ENCODE measurements around the gene DLX4.

The DLX4 gene

DNA sequence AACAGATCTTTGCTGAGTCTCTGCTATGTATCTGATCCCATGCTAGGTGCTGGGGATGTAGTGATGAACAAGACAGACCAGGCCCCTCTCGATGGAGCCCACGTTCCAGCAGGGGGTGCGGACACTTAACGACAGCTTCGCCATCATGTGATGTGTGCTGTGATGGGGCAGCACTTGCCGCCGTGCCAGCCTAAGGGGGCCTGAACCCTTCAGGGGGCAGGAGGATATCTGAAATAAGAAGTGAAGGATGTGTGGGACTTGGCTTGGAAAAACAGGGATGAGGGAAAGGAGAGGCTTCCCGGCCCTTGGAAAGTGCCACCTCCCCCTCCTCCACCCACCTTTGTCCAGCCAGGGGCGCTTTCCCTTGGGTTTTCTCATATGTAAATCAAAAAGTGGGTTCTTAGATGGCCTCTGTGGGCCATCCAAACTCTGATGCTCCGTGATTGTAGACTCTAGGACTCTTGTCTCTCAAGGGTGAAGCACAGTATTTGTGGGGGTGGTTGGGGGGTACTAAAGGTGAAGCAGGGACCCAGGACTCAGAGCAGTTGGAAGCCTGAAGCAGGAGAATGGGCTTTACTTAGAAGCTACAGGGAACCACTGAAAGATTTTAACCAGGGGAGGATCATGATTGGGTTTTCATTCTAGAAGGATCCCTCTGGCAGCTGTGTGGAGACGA, 30.0 kb downstream of the DLX4 start:
- no peak for FAIRE-seq
- DNase-seq (ENCODE audit: insufficient read length, low spot score) = no peak

GRCh38 chr17:50003911-50004310, 34.9 kb downstream of the DLX4 start:
- FAIRE-seq (no peak), DNase-seq (ENCODE audit: insufficient read length, low spot score) (no peak)

- DNase-seq (ENCODE audit: insufficient read length, low spot score) (no peak), FAIRE-seq (no peak)
These were observed 40.3 kb downstream of the DLX4 start for GRCh38 chr17:50009282-50009681.

DNA sequence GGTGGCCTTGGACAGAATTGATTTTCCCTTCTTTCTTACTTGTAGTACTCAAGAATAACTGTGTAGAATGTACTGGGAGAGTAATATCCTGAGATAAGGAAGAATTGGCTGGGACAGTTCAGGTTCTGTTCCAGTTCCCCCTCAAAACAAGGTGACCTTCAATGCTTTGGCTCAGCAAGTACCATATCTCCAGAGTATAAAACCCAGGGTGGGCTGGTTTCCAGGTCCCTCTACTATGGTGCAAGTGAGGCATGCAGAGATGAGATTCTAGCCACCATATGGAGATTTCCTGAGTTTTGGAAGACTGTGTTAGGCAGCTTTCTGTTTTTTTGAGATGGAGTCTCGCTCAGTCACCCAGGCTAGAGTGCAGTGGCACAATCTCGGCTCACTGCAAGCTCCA, 44.1 kb downstream of the DLX4 start:
- no peak for DNase-seq (ENCODE audit: insufficient read length, low spot score)
- no peak for FAIRE-seq

DNA sequence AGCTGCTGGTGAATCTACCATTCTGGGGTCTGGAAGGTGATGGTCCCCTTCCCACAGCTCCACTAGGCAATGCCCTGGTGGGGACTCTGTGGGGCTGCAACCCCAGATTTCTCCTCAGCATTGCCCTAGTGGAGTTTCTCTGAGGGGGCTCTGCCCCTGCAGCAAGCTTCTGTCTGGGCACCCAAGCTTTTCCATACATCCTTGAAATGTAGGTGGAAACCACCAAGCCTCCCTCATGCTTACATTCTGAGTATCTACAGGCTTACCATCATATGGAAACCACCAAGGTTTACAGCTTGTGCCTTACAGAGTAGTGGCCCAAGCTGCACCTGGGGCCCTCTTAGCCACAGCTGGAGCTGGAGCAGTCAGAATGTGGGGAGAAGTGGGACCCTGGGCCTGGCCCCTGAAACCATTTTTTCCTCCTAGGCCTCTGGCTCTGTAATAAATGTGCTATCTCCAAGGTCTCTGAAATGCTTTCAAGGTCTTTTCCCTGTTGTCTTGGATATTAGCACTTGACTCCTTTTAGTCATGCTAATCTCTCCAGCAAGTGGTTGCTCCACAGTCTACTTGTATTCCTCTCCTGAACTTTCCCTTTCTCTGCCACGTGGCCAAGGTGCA, 45.6 kb downstream of the DLX4 start:
- FAIRE-seq (no peak), DNase-seq (ENCODE audit: insufficient read length, low spot score) (no peak)

DNA sequence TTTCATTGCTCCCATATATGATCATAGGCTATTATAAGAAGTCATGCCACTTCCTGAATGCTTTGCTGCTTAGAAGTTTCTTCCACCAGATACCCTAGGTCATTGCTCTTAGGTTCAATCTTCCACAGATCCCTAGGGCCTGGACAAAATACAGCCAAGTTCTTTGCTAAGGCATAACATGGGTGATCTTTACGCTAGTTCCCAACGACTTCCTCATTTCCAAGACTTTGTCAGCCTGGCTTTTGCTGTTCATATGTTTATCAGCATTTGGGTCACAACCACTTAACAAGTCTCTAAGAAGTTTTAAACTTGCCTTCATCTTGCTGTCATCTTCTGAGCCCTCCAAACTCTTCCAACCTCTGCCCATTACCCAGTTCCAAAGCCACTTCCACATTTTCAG, 46.2 kb downstream of the DLX4 start:
- no peak for DNase-seq (ENCODE audit: insufficient read length, low spot score)
- no peak for FAIRE-seq

- FAIRE-seq (no peak), DNase-seq (ENCODE audit: insufficient read length, low spot score) (no peak)
These were observed 49.9 kb downstream of the DLX4 start for GRCh38 chr17:50018909-50019308.

- no peak for DNase-seq (ENCODE audit: insufficient read length, low spot score)
- FAIRE-seq = no peak
These were observed 52.0 kb downstream of the DLX4 start for GRCh38 chr17:50020841-50021599.

DNA sequence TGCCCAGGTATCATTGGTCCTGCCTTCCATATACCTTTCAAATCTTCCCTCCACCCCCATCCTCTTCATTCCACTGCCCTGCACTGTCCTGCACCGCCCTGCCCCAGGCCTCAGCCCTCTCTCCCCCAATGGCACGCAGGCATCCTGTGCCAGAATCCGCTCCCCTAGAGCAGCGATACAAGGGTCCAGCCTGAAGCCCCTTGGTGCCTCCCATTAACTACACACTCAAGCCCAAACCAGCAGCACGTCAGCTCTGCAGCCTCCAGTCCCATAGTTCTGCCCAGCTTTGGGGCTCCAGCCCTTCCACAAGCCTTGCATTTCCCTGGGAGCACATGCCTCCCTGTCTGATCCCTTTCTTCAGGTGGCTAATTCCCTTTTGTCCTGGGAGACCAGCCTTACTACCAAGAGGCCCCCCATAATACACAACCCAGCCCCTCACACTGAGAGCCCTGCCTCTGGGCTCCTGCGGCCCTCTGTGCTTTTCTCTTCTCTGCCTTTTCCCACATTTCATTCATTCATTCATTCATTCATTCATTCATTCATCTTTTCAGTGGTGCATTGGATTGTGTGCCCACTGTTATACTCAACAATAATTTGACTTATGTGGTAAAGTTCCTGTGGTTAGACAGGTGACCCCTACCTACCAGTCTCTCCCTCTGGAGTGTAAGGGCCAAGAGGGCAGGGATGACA, 52.8 kb downstream of the DLX4 start:
- DNase-seq (ENCODE audit: insufficient read length, low spot score) (no peak), FAIRE-seq (no peak)

DNA sequence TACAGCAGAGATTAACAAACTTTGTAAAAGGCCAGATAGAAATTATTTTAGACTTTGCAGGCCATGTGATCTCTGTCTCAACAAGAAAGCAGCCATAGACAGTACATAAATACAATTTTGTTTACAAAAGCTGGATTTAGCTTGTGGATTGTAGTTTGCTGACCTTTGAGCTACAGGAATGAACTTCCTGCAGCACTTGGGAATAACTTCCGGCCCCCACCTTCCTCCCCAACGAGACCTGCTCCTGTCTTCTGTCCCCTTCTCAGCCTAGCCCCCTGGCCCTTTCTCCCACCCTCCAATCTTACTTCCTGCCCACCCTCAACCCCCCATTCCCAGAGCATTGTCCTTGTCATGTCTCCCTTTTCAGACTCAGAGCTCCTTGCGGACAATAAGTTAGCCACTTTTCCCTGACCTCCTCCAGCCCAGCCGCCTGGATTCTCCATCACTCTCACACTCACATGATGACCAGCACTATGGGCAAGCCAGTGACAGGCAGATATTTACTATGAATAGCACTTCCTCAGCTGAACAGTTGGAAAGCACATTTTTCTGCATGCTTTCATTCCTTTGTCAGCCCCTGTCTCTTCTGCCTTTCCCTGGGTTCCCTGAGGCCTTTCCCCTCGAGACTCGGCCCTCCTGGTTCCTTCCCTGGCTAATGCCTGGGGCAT, 53.6 kb downstream of the DLX4 start:
- DNase-seq (ENCODE audit: insufficient read length, low spot score) = no peak
- no peak for FAIRE-seq

GRCh38 chr17:50023520-50023919, 54.5 kb downstream of the DLX4 start:
- DNase-seq (ENCODE audit: insufficient read length, low spot score) = no peak
- no peak for FAIRE-seq
